Epithelial cell of esophagus (primary cell): ENCODE data around the gene ZNF646.

Experiments
- DNase-seq: peaks from one replicate; pipeline ENCODE4 v3.0.0; 2010; ENCODE audit warnings: low read depth
- H3K4me3 ChIP-seq: 2 replicates; pipeline ENCODE4 v1.5.1; 2011; ENCODE audit warnings: mild to moderate bottlenecking, low read length, control low read depth
- CTCF ChIP-seq: IDR thresholded peaks from 2 replicates; pipeline ENCODE4 v1.5.1; 2011; ENCODE audit warnings: low read depth, mild to moderate bottlenecking, low read length, control low read depth, inconsistent platforms; ENCODE audit not compliant: insufficient read depth; ENCODE audit errors: missing control alignments

The ZNF646 gene

GRCh38 chr16:31128711-31129567 lies 54.7 kb downstream of the ZNF646 start:
- no peak for DNase-seq
- no peak overlapping the region for H3K4me3 ChIP-seq
- TF ChIP-seq CTCF: no peak

DNA sequence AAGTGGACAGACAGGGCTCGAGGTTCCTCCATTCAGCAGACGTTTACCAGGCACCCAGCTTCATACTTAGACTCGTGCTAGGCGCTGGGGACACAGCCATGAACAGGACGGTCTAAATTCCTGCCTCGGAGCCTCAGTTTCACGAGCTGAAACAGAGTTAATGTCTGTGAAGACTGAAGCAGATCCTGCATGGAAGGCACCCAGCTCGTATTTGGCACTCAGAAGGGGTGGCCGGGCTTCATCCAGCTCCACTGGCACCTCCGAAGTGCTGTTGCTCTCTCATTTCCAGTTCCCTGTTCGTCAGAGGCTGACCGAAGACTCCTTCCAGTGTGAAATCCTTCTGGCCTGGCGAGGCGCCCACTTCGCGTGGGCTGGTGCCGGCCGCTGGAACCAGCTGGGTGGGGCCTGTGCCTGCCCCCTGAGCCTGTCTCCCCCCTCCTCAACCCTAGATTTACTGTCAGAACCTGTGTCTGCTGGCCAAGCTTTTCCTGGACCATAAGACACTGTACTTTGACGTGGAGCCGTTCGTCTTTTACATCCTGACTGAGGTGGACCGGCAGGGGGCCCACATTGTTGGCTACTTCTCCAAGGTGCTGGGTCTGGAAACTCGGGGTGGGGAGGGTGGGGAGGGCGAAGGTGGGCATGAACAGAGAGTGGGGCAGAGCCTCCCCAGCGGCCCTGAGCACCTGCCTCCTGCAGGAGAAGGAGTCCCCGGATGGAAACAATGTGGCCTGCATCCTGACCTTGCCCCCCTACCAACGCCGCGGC lies 55.5 kb downstream of the ZNF646 start:
- peak; percentile 19 for TF ChIP-seq CTCF
- no peak for DNase-seq
- H3K4me3 ChIP-seq: no peak overlapping the region

GRCh38 chr16:31130336-31130891 lies 56.2 kb downstream of the ZNF646 start:
- H3K4me3 ChIP-seq: no peak overlapping the region
- no peak for DNase-seq
- TF ChIP-seq CTCF: no peak

GRCh38 chr16:31130899-31131298 lies 56.7 kb downstream of the ZNF646 start:
- TF ChIP-seq CTCF: no peak
- no peak overlapping the region for H3K4me3 ChIP-seq
- DNase-seq: peak; percentile 91

DNA sequence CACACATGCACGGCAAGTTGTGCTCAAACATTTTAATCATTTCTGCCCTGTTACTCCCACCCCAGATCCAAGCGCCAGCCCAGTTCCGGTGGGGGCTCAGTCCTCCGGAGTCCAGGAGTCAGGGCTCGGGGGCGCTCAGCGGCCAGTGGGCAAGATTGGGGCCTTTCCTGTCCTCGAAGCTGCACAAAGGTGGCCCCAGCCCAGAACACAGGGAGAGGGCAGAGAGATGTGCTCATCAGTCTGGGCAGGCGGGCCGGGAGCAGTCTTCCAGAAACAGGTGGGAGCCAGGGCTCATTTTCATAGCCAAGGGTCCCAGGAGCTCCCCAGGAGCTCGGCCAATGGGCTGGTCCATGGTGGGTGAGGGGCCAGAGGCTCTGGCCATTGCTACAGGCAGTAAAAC lies 57.2 kb downstream of the ZNF646 start:
- DNase-seq: no peak
- H3K4me3 ChIP-seq: no peak overlapping the region
- no peak for TF ChIP-seq CTCF

DNA sequence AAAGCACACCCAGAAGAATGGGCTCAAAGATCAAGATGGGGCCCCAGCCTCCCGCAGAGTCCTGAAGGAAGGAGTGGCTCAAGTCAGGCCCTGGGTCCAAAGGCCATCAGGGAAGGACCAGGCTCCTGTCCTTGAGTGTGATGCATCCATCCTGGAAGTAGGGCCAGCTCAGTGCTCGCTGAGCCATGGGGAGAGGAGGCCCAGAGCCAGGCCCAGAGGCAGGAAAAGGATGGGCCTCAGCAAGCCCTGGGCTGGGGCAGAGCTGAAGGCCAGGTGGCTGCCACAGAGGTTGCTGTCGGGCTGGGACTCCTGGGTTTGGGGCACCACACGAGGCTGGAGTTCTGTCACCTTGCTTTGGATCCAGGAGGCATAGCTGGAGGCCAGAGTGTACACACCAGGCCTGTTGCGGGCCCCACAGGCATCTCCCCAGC lies 57.6 kb downstream of the ZNF646 start:
- DNase-seq: peak; percentile 53
- H3K4me3 ChIP-seq: no peak overlapping the region
- no peak for TF ChIP-seq CTCF
